ENCODE measurements around the gene KRTAP25-1. TPM values are rescaled to one million over a fixed set of nuclear protein-coding genes. Genes with fewer than 3 reads are reported as not detected.

The KRTAP25-1 gene
- total RNA-seq, 2 donors from 2014 or later = not detected

GRCh38 chr21:30337276-30337744 is 48.0 kb upstream of the KRTAP25-1 start, which contains the start of gene KRTAP27-1:
TSS of gene KRTAP27-1 (minus strand) at chr21:30337694. CDS start at chr21:30337668, 26 bp downstream.
- H3K4me3 Mint-ChIP-seq = no peak within 1 kb of the TSS
- H3K36me3 Mint-ChIP-seq (ENCODE audit: low read depth) = no peaks in the 10 kb centered on the region
- no peak for DNase-seq
- H3K9me3 ChIP-seq (ENCODE audit: control insufficient read depth, low read length) = no peaks in the 10 kb centered on the region
- H3K27me3 ChIP-seq (ENCODE audit: control insufficient read depth, insufficient read depth, low read length, poor library complexity, severe bottlenecking) = no peaks in the 10 kb centered on the region
- H3K36me3 ChIP-seq (ENCODE audit: control insufficient read depth, insufficient read depth, low read length) = no peaks in the 10 kb centered on the region
- no peaks in the 10 kb centered on the region for H3K27me3 Mint-ChIP-seq (ENCODE audit: insufficient read depth)
- no peak within 1 kb of the TSS for H3K4me3 ChIP-seq (ENCODE audit: low read length)
- no peaks in the 10 kb centered on the region for H3K9me3 Mint-ChIP-seq
- WGBS, 2 experiments (ENCODE audit: insufficient coverage in 1 of 2, insufficient read length in 1 of 2) = 75 to 80% methylated on average over 4 to 6 of the region's 6 CpGs
- H3K4me1 ChIP-seq (ENCODE audit: control insufficient read depth, insufficient read depth, low read length) = no peaks in the 10 kb centered on the region
- H3K27ac ChIP-seq (ENCODE audit: low read depth, low read length) = no peak within 1 kb of the TSS
- no peak within 1 kb of the TSS for H3K9ac ChIP-seq (ENCODE audit: extremely low read depth, low read length, poor library complexity, severe bottlenecking)
- TF ChIP-seq, protein P1, sequence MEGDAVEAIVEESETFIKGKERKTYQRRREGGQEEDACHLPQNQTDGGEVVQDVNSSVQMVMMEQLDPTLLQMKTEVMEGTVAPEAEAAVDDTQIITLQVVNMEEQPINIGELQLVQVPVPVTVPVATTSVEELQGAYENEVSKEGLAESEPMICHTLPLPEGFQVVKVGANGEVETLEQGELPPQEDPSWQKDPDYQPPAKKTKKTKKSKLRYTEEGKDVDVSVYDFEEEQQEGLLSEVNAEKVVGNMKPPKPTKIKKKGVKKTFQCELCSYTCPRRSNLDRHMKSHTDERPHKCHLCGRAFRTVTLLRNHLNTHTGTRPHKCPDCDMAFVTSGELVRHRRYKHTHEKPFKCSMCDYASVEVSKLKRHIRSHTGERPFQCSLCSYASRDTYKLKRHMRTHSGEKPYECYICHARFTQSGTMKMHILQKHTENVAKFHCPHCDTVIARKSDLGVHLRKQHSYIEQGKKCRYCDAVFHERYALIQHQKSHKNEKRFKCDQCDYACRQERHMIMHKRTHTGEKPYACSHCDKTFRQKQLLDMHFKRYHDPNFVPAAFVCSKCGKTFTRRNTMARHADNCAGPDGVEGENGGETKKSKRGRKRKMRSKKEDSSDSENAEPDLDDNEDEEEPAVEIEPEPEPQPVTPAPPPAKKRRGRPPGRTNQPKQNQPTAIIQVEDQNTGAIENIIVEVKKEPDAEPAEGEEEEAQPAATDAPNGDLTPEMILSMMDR (conservative IDR thresholded peaks at IDR 0.05) = no peak
- no peaks in the 10 kb centered on the region for H3K4me1 Mint-ChIP-seq
- no peak within 1 kb of the TSS for H3K27ac Mint-ChIP-seq

DNA sequence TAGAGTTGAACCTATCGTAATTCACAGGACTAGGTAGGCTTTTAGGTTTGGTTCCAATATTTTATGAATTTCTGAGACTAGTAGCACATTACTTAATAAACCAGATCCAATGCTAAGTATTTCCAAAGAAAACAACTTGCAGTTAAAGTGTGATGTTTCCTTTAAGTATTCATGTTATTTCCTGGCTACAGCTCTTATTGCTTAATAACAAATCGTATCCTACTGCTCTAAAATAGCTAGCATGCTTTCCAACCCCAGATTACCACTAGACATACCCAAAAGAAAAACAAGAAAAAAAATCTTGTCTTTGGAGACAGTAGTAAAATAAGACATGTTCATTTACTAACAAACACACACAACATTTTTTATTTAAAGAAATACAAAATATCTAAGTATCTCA is 47.3 kb upstream of the KRTAP25-1 start:
- Histone ChIP-seq H3K27ac (ENCODE audit: low read depth, low read length) (no peak overlapping the region), H3K27me3 (ENCODE audit: control insufficient read depth, insufficient read depth, low read length, poor library complexity, severe bottlenecking) (no peaks in the 10 kb centered on the region), H3K4me3 (ENCODE audit: low read length) (no peak overlapping the region), H3K9me3 (ENCODE audit: control insufficient read depth, low read length) (no peaks in the 10 kb centered on the region), H3K4me1 (ENCODE audit: control insufficient read depth, insufficient read depth, low read length) (no peaks in the 10 kb centered on the region), H3K9ac (ENCODE audit: extremely low read depth, low read length, poor library complexity, severe bottlenecking) (no peak overlapping the region), H3K36me3 (ENCODE audit: control insufficient read depth, insufficient read depth, low read length) (no peaks in the 10 kb centered on the region)
- Mint-ChIP-seq H3K36me3 (ENCODE audit: low read depth) (no peaks in the 10 kb centered on the region), H3K27me3 (ENCODE audit: insufficient read depth) (no peaks in the 10 kb centered on the region), H3K4me1 (no peaks in the 10 kb centered on the region), H3K9me3 (no peaks in the 10 kb centered on the region), H3K4me3 (no peak overlapping the region), H3K27ac (no peak overlapping the region)
- 100% methylated on average over 2 of the region's 2 CpGs; no CpG with 5 or more reads in 1 of the 2 experiments for WGBS, 2 experiments (ENCODE audit: insufficient coverage in 1 of 2, insufficient read length in 1 of 2)
- TF ChIP-seq, protein P1 (conservative IDR thresholded peaks at IDR 0.05) = no peak
- DNase-seq = no peak

DNA sequence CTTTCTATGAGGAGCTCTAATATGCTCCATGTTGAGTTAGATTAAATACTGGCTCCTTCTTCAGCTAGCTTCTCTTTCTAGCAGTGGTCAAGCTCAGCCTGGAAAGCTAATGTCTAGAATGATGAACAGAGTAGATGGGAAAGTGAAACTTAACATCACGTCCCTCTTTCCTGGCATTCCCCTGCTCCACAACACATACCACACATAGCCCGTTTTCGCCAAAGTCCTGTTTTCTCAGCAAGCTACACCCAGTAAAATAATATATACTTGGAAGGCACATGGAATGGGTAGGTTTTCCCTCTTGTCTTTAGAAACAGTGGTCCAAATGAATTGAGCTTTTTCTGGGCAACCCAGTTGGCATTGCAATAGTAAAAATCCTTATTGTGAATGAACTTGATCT is 44.4 kb upstream of the KRTAP25-1 start:
- Histone ChIP-seq H3K9me3 (ENCODE audit: control insufficient read depth, low read length) (no peaks in the 10 kb centered on the region), H3K4me3 (ENCODE audit: low read length) (no peak overlapping the region), H3K9ac (ENCODE audit: extremely low read depth, low read length, poor library complexity, severe bottlenecking) (no peak overlapping the region), H3K36me3 (ENCODE audit: control insufficient read depth, insufficient read depth, low read length) (no peaks in the 10 kb centered on the region), H3K4me1 (ENCODE audit: control insufficient read depth, insufficient read depth, low read length) (no peaks in the 10 kb centered on the region), H3K27ac (ENCODE audit: low read depth, low read length) (no peak overlapping the region), H3K27me3 (ENCODE audit: control insufficient read depth, insufficient read depth, low read length, poor library complexity, severe bottlenecking) (no peaks in the 10 kb centered on the region)
- Mint-ChIP-seq H3K4me3 (no peak overlapping the region), H3K27me3 (ENCODE audit: insufficient read depth) (no peaks in the 10 kb centered on the region), H3K9me3 (no peaks in the 10 kb centered on the region), H3K4me1 (no peaks in the 10 kb centered on the region), H3K36me3 (ENCODE audit: low read depth) (no peaks in the 10 kb centered on the region), H3K27ac (no peak overlapping the region)
- TF ChIP-seq, protein P1 (conservative IDR thresholded peaks at IDR 0.05) = no peak
- DNase-seq = no peak
- WGBS, 2 experiments (ENCODE audit: insufficient coverage in 1 of 2, insufficient read length in 1 of 2) = 88% methylated on average over 3 of the region's 3 CpGs; no CpG with 5 or more reads in 1 of the 2 experiments

Measured in endodermal cell (in vitro differentiated cells).